Stimulated activated CD4-positive, alpha-beta T cell treated with anti-CD3 and anti-CD28 coated beads, Interleukin-15, amount 100 ng/mL, for 24 hours (primary cell): ENCODE results near the gene SLCO4A1.
"Not testable (repeated sequence)": the region's sequence is repeated elsewhere in the genome, so short reads cannot be mapped to it uniquely, and the experiment has no call there.

Experiments used
- DNase-seq: peaks from one replicate; pipeline ENCODE4 v3.0.0-alpha.2; 2020

SLCO4A1 gene

DNA sequence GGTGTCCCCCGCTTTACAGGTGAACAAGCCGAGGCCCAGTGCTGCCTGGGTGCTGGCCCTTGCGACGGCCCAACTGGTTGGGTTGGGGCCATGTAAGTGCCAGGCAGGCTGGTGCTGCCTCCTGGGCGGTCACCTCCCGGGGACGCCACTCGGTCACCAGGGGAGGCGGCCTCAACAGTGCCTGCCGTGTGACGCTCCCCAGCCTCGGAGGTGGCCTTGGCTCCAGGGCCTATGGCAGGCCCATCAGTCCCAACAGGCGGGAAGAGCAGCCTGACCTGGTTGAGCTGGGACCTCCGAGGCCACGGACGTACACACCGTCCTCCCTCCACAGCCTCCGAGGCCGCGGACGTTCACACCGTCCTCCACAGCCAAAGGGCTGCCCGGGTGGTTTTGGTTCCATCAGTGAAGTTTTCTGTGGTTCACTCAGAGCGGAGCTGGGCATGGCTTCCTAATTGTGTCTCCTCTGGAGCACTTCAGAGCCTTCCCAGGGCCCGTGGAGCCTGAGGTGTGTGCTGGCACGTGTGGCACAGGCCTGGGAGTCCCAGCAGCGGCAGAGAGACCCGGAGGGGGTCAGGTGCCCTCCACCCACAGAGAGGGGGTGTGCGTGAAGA, 19.3 kb upstream of the SLCO4A1 start:
- no peak for DNase-seq

DNA sequence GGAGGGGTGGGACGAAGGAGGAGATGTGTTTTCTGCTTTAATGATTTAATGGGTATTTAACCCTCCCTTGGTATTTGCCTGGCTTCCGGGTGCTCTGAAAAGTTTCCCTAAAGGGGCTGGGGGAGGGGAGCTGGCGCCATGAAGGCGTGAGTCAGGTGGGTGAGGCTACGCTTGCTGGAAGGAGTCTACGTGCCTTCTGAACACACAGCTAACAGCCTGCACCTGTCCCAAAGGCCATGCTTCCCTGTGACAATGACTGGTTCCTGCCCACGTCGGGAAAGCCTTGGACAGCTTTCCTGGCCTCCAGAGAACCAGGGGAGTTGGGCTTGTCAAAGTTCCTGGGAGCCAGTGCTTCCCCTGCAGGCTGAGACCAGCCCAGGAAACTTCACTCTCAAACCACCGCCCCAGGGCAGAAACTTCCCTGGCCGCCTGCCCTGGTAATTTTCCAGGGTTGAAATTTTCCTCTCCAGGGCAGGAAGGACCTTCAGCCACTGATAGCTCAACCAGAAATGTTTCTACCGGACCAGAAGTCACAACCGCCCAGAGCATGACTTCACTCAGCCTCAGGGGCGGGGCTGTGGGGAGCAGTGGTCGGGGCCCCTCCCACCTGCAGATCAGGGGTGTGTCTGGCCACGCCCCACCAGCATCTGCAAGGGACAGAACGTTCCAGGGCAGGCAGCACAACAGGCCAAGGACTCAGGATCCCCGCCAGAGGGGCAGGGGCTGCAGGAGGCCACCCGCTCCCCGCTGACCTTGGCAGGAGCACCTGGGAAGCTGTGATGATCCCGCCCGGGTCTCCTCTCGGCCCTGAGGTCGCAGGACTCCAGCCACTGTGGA, 18.6 kb upstream of the SLCO4A1 start:
- peak; percentile 95 for DNase-seq

DNA sequence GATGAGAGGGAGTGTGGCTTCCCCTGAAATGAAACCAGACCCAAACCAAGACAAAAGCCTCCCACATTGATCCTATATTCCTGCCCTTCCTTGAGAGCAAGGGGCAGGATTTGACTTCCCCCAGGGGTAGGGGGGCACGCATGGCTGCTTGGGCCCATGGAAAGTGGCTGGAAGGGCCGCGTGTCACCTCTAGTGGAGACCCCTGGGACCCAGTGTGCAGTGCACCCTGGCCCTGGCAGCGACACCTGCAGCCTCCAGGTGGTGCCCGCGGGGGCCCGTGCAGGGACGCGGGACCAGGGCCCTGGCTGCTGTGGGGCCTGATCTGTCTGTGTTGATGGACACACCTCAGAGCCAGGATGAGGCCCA, 18.0 kb upstream of the SLCO4A1 start:
- DNase-seq = no peak

DNA sequence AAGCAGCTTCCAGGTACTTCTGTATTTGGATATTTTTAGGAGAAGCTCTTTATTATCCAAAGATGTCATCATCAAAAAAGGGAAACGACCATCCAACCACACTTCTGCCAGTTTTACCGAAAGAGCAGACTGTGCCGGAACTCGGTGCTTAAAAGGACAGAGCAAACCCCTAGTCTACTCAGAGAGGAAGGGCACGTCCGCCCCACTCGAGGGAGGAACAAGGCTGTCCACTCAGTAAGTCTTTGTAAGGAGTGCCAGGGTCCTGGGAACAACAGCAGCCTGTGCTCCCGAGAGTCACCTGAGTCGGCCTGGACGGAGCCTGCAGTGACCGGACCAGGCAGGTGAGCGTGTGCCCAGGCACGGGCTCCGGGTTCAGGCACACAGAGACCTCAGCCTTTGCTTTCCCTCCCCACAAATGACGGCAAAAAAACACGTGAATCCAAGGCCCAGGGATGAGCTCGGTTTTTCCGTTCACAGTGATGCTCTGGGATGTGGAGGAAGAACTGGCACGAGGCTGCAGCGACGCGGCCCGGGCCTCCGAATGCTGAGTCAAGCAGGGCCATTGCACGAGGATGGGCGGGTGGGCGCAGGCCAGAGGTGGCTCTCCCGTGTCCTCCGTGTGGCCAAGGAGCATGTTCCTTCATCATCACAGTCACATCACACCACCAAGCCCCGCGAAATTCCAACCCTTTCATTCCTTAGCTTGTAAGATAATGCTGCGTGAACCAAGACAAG, 17.4 kb upstream of the SLCO4A1 start:
- no peak for DNase-seq

DNA sequence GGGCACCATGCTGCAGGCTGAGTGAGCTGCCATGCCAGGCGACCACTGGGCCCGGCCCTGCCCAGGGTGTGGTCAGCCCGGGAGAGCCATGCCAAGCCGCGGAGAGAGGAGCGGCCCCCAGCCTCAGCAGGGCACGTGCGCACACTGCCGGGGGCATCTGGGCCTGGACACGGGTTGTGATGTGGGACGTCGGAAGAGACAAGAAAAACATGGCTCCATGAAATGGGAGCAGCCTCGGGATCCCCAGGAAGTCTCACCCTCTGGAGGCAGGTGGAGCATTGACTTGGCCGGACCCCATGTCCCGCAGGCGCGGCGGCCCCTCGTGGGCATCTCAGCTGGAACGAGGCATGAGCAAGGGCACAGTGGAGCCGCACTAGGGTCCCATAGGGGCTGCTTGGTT, 16.8 kb upstream of the SLCO4A1 start:
- no peak for DNase-seq

DNA sequence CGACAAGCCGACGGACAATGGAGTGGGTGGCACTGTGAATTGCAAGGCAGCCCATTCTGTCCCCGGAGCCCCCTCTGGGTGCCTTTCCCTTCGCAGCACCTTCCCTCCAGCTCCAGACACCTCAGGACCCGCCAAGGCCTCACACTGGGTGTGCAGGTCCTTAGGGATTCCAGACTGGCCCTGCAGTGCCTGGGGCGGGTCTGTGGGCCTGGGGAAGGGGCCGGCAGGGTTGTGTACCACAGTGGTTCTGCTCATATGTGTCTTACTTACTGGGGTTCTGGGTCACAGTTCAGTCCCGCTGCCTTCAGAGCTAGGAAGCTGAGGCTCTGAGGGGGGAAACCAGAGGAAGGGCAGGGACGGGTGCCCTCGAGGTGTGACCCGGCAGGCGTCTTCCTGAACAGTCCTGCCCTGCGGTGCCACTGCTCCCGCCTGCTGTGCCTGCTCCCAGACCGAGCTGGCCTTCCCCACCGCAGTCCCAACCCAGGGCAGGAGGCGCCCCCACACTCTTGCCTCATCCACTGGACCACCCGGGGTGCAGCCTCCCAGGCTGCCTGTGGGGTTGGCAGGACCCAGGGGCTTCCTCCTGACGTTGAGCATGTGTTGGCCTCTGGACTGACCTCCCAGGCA, 16.3 kb upstream of the SLCO4A1 start:
- DNase-seq = no peak

DNA sequence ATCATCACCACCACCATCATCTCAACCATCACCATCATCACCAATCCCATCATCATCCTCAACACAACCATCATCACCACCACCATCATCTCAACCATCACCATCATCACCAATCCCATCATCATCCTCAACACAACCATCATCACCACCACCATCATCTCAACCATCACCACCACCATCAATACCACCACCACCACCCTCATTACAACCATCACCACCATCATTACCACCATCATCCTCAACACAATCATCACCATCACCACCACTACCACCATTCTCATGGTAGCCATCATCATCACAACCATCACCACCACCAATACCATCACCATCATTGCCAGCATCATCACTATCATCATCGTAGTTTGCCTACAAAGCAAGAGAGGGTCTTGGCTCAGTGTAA, 14.9 kb upstream of the SLCO4A1 start:
- not testable (repeated sequence) for DNase-seq

DNA sequence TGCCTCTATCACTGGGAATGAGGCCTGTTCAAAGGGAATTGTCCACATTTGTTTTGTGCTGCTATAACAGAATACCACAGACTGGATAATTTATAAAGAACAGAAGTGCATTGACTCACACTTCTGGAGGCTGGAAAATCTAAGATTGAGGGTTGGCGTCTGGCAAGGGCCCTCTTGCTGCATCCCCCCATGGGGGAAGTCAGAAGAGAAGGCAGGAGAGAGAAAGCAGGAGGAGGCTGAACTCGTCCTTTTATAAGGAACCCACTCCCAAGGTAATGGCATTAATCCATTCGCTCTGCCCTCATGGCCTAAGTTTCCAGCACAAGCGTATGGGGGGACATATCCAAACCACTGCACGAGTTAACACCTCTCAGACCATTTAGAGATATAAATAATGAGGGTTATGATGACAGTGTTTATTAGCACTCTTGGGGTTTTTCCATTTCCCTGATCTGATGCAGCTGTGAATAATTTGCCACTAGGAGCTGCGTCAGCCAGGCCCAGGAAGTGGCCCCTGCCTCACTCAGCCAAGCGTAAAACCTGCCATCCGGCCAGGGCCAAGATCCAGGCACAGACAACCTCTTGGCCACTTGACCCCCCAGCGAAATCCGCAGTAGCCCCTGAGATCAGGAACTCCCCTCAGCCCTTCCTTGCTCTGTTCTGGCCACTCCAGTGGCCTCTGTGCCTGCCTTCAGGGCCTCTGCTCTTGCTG, 14.2 kb upstream of the SLCO4A1 start:
- no peak for DNase-seq

DNA sequence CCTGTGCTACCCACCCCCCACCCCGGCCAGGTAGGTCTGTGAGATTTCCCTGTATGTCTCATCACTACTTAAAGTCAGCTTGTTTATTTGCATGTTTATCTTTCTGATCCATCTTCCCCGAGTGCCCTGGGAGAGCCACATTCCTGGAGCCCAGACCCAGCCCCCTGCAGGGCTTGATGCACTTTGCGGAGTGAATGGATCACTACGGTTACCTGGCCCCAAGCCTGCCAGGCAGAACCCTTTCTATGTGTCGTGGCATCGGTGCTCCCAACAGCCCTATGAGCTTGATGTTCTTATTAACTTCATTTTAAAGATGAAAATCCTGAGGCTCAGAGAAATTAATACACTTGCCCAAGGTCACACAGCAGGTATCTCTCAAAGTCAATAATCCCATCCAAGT, 13.6 kb upstream of the SLCO4A1 start:
- no peak for DNase-seq

DNA sequence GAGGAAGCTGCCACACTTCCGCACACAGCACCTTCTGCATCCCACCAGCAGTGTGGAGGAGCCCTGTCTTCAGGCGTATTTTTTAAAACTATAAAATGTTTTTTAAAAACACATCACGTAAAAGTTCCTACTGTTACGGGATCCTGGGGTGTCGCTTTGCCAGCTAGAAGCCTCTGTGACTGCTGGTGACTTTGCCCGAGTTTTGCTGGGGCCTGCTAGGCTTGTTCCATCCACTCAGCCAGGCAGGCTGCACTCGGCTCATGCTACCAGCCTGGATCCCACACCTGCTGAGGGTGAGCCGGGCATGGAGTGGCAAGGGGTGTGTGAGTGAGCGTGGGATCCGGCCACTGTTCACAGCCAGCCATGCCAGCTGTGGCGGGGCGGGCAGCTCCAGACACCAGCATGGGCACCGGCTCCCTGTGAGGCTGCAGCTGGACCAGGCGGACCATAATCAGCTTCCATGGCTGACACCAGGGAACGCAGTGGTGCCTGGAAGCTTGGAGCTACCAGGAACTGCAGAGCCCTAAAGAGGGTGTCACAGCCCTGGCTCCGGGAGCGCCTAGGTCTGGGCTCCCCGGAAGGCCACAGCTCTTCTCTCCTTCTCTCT, 12.3 kb upstream of the SLCO4A1 start:
- no peak for DNase-seq

DNA sequence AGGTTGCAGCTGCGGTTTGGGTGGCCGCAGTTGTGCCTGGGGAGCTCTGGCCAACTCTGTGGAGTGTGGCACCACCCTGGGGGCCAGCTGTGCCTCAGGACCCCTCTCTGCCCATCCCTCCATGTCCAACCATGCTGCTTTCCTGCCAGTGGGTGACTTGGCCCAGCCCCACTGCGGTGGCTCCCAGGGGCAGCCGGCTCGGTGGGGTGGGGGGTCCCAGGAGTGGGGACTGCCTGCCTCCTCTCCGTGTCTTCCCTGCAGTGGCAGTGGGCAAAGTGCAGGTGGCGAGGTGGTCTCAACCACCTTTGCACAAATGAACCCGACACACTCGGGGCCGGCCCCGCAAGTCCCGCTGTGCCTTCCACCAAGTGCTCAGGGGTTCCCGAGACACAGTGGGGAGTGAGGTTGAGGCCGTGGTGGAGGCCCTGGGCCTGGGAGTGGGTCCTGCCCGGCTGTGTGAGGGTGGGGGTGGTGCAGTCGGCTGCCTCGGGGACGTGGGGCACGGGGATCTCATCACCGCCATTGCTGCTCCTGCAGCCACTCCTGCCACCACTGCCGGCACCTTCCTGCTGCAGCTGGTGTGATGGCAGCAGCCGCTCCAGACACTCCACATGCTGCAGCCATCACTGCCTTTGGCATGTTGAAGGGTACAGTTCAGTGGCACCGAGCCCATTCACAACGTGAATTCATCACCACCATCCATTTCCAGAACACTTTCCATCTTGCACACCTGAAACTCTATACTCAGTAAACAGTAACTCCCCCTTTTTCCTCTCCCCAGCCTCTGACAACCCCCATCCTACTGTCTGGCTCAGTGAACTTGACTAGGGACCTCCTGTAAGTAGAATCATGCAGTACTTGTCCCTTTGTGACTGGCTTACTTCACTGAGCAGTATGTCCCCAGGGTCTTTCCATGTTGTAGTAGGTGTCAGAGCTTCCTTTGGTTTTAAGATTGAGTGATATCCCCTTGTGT, 10.7 kb upstream of the SLCO4A1 start:
- DNase-seq = no peak

DNA sequence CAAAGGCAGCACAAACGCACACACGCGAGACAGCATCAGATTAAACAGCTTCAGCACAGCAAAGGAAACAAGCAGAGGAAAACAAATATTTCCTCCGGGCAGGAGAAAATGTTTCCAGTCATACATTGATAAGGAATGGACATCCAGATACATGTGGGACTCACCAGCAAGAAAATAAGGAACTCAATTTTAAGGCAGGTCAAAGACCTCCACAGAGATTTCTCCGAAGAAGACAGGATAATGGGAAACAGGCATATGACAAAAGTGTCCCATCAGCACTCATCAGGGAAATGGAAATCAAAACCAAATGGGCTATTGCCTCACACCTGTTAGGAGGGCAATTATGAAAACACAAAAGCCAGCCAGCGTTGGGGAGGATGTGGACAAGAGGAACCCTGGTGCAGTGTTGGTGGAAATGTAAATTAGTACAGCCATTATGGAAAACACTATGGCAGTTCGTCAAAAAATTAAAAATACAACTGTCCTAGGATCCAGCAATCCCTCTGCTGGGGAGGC, 9.7 kb upstream of the SLCO4A1 start:
- DNase-seq = no peak

DNA sequence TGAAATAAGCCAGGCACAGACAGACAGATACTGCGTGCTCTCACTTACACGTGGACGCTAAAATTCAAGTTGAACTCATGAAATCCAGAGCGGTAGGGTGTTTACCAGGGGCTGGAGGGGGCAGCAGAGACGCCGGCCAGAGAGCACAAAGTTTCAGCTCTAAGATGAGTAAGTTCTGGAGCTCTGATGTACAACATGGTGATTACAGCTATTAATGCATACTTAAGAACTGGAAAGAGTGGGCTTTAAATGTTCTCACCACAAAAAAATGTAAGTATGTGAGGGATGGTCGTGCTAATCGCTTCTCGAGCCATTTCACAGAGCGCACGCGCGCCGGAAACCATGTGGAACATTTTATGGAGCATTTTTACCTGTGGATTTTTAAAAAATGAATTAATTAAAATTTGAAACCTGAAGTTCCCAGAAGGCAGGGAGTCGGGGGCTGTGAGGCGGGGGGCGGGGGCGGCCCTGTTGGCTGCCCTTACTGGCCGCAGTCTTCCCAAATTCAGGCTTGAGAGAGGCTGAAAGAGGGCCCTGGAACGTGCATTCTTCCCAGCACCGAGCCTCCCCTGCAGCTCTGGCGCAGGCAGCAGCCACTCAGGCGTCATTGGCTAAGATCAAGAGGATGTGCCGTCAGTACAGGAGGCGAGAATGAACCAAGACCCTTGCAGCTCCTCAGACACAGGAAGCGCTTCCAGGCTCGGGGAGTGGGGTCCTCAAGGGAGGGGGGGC, 8.5 kb upstream of the SLCO4A1 start:
- DNase-seq = no peak

DNA sequence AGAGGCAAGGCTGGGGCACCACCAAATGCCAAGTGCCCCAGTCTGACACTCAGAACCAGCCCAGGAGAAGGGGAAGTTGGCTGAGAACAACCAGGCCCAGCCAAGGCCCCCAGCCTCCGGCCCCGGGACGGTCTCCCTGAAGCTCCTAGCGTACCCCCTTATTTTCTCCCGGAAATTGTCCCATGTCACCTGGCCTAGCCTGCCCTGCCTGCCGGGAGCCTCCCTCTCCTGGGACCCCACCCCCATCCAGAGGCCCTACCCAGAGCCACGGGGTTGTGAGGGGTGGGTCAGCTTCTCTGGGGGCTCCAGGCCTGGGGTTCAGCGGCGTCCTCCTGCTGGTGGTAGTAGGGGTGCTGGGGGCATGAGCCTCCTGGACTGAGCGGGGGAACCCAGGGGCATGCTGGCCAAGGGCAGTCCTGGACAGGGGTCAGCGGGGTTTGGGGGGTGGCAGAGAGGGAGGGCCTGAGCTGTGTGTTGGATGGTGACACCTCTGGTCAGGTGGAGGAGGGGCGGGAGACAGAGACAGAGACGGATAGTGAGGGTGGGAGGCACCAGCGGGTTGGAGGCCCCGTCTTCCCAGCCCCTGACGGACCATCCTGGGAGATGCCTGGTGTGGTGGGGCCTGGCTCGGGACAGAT, 7.9 kb upstream of the SLCO4A1 start:
- no peak for DNase-seq

DNA sequence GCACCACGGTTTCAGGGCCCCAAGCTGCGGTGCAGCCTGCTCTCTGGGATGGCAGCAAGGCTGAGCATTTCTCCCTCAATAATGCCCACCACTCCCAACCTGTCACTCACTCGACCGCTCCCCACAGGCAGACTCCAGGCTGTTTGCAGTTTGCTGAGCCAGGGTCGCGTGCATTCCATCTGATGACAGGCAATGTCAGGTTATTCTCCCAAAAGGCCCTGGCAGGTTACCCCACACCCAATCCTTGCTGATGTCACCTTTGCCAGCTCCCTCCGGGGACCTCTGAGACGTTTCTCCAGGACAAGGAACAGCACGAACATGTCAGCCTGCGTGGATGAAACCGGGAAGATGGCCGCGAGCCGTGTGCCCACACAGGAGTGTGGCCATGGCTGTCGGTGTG, 7.1 kb upstream of the SLCO4A1 start:
- no peak for DNase-seq

DNA sequence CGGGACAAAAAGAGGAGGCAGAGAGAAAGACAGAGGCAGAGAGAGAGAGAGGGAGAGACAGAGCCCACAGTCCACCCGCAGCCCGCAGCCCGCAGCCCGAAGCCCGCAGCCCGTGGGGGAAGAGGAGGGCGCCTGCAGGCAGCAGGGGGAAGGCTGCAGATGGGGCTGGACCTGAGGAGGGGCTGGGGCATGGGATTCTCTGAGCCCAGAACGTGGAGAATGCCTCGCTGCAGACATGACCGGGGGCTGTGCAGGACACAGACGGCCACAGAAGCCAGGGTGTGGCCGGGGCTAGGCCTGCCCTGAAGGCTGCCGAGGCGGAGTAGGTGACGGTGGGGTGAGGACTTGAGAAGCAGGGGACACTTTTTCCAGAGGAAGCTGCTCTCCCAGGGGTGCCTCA, 6.5 kb upstream of the SLCO4A1 start:
- no peak for DNase-seq

DNA sequence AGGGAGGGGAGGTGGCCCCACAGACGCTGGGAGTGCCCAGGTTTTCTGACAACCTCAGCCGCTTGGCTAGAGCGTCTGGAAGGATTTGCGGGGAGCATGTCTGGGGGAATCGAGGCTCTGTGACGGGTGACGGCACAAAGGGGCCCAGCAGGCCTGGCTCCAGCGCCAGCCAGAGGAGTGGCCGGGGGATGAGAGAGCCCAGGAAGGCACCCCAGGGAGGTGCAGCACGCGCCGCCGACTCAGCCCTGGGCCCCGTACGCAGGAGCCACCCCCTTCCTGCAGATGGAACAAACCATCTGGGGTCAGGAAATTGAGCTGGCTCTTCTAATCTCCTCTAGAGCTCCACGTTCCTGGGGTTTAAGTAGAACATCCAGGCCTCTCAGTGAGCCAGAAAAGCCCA, 5.9 kb upstream of the SLCO4A1 start:
- DNase-seq = no peak

DNA sequence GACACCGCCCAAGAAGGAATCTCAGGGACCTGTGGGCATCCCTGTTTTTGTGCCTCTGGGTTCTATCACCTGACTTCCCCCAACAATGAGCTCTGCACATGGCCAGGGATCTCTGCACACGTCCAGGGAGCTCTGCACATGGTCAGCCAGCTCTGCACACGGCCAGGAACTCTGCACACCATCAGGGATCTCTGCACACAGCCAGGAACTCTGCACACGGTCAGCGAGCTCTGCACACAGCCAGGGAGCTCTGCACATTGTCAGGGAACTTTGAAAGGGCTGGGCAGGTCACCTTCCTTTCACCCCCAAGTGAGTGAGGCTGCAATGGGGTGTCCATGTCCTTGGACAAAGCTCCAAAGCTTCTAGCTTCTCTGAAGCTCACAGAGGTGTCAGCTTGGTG, 5.2 kb upstream of the SLCO4A1 start:
- DNase-seq = no peak

DNA sequence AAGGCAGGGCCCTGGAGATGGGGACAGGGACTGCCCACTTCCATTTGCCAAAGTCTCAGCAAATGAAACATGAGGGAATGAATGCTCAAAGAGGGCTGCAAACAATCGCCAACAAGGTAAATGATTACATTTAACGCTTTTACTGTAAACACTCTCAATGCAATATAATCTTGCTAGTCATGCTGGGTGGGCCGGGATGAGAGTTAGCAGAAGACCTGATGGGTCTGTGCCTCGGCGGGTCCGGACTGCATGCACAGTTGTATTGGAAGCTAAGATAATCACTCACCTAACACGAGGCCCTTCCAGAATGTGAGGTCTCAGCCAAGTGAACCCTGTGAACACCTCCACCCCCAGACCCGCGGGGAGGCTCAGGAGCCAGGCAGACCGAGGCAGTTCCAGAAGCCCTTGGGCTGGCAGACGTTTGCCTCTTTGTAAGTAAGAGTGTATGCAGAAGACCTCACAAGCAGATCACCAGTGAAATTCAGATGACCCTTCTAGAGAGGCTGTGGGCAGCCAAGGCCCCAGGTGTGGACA, 4.7 kb upstream of the SLCO4A1 start:
- DNase-seq = no peak
